CD4-positive, alpha-beta T cell treated with Interleukin-2 at 100 ng/mL for 4 hours (primary cell): ENCODE results near the gene DHX57.
"Not testable (repeated sequence)": the region's sequence is repeated elsewhere in the genome, so short reads cannot be mapped to it uniquely, and the experiment has no call there.

Source experiments
- DNase-seq: peaks from one replicate; pipeline ENCODE4 v3.0.0-alpha.2; 2020; ENCODE audit warnings: low spot score

DHX57 gene

GRCh38 chr2:38871432-38871831 lies 4.3 kb downstream of the DHX57 start:
- DNase-seq, result no peak

- DNase-seq, result no peak
Observed at GRCh38 chr2:38866773-38867443, 8.8 kb downstream of the DHX57 start.

- DNase-seq, result peak; percentile 4
Observed at GRCh38 chr2:38863061-38863695, 12.6 kb downstream of the DHX57 start.

- DNase-seq, result no peak
Observed at GRCh38 chr2:38862476-38862875, 13.3 kb downstream of the DHX57 start.

- no peak for DNase-seq
Observed at GRCh38 chr2:38856165-38856564, 19.6 kb downstream of the DHX57 start.

GRCh38 chr2:38850045-38850444 lies 25.7 kb downstream of the DHX57 start:
- DNase-seq, result no peak

- no peak for DNase-seq
Observed at GRCh38 chr2:38836791-38837190, 38.9 kb downstream of the DHX57 start.

DNA sequence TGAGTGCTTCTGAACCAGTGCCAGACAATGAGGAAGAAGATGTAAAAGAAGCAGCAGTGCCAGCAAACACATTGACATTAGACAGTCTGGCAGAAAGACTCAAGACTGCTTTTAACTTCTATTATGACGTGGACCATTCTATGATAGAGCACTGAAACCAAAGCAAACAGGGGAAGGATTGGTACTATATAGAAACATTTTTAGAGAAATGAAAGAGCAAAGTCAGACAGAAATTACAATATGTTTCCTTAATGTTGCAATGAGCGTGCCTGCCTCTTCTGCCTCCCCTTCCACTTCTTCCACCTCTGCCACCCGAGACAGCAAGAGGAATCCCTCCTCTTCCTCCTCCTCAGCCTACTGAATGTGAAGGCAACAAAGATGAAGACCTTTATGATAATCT lies 39.7 kb downstream of the DHX57 start:
- peak; percentile 1 for DNase-seq

- peak; percentile 30 for DNase-seq
Observed at GRCh38 chr2:38835015-38835601, 40.6 kb downstream of the DHX57 start.

DNA sequence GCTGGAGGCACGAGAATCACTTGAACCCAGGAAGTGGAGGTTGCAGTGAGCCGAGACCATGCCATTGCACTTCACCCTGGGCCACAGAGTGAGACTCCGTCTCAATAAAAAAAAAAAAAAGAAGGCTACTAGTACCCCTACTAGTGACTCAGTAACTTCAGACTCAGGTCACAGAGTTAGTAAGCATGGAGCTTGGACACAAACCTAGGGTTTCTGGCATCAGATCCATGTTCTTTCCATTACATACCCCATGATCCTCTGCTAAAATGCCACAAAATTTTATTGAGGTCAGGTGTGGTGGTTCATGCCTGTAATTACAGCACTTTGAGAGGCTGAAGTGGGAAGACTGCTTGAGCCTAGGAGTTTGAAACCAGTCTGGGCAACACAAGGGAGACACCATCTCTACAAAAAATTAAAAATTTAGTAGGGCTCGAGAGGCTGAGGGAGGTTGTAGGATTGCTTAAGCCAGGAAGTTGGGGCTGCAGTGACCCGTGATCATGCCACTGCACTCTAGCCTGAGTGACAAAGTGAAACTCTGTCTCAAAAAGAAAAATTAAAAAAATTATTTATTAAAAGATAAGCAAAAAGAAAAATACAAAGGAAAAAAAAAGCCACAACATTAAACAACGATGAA lies 45.1 kb downstream of the DHX57 start:
- no peak for DNase-seq

DNA sequence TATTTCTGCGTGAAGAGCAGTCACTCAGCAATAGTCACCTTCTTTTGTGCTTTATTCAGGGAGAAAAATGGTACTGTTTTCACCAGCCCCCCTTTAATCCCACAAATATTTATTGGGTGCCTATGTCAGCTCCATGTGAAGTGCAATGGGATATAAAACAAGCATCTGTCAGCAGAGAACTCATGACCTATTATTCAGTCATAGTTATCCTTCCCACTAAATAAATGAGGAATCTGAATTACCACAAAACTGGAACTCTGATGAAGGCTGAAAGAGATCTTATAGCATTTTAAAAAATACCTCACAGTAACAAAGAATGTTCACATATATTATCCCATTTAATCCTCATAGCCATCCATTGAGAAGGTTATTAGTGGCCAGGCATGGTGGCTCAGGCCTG lies 45.8 kb downstream of the DHX57 start:
- DNase-seq, result no peak

GRCh38 chr2:38828460-38828859 lies 47.3 kb downstream of the DHX57 start:
- DNase-seq, result no peak

DNA sequence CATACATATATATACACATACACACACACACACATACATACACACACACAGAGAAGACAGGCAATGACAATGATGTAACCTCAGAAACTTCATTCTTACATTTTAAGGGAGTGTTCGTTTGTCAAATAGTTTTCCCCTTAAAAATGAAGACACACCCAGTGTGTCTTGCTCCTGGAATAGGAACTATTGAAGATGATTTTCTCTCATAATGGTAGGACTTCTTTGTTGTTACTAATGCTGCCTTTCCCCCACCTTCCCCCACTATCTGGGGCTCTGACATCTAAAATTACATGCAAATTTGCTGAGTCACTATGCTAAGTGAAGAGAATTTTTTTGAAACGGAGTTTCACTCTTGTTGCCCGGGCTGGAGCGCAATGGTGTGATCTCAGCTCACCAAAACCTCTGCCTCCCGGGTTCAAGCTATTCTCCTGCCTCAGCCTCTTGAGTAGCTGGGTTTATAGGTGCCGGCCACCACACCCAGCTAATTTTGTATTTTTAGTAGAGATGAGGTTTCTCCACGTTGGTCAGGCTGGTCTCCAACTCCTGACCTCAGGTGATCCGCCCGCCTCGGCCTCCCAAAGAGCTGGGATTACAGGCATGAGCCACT lies 48.1 kb downstream of the DHX57 start:
- DNase-seq, result not testable (repeated sequence)

DNA sequence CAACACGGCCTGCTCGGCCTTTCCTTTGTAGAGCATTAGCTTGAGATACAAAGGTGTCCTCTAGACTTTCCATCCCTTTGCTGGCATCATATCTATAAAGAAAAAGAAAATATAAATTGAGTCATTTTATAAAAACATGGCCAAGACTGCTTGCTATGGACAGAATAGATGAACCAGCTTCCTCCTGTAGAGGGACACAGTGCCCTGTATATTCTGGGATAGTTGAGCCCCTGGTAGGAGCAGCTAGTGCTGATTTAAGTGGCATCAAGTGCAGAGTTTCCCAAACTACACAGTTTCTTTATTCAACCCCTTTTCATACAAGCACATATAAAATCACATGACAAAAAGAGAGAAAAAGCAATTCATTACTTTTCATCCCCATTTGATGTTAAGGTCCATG lies 49.8 kb downstream of the DHX57 start:
- DNase-seq, result no peak

- no peak for DNase-seq
Observed at GRCh38 chr2:38824906-38825305, 50.8 kb downstream of the DHX57 start.

- no peak for DNase-seq
Observed at GRCh38 chr2:38823386-38823785, 52.3 kb downstream of the DHX57 start.

DNA sequence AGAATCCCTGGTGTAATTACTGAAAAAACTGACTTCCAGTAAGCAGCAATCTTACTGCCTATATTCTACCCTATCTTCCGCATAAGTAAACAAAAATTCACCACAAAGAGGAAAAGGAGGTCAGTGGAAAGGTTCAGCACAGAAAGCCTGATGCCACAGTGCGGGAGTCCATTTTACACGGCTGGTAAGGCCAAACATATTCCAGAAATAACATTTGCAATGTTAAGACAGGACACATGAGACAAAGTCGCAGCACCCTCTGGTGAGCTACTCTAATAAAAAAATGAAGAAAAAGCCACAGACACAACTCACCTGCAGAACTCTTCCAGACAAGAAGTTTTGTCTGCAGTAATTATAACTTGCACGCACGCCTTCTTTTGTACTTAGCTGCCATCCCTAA lies 57.2 kb downstream of the DHX57 start:
- no peak for DNase-seq

GRCh38 chr2:38815936-38816335 lies 59.8 kb downstream of the DHX57 start:
- no peak for DNase-seq

- no peak for DNase-seq
Observed at GRCh38 chr2:38810488-38810887, 65.2 kb downstream of the DHX57 start.

DNA sequence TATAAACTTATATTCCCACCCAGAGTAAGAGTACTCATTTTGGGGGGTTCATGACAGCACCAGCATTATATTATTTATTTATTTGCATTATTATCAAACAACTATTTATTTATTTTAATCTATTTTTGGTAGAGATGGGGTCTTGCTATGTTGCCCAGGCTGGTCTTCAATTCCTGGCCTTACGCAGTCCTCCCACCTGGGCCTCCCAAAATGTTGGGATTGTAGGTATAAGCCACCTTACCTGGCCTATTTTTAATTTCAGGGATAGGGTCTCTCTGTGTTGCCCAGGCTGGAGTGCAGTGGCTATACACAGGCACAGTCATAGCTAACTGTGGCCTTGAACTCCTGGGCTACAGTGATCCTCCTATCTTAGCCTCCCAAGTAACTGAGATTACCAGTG lies 67.1 kb downstream of the DHX57 start:
- no peak for DNase-seq

GRCh38 chr2:38806733-38807059 lies 69.0 kb downstream of the DHX57 start:
- no peak for DNase-seq

DNA sequence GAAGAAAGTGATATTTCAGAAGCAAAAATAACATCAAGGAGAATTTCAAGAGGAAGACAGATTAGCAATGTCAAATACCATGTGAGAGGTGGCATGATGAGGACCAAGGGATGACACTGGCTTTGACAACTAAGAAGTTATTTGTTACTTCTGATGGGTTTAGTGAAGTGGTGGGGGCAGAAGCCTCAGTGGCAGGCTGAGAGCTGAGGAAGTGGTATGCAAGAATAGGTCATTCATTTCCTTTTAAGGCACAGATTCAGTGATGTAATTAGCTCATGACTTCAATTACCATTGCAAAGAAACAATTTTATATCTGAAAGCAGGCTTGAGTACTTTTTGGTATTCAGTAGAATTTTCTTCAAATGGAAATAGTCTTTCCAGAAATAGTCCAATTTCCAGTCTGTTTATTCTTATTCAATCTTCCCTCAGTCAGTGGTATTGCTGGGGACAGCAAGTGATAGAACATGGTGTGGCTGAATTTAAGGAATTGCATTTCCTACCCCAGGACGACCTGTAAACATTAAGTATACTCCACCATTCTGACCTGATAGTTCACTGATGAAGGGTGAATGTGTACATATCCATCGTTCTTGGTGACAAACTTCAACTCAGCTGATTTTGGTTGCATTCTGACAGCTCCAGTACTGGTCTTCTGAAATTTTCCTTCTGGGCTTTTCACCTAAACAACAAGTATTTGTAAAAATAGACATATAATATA lies 69.6 kb downstream of the DHX57 start:
- DNase-seq, result no peak
